Mesenchymal stem cell (in vitro differentiated cells and primary cell): Measurements from ENCODE around the gene MAP9.

Experiments used
- DNase-seq: peaks from one replicate; pipeline ENCODE4 v3.0.0-alpha.2; 2013
- H2AFZ ChIP-seq: one replicate; pipeline ENCODE4 v1.6.1; 2013; ENCODE audit warnings: low read depth, mild to moderate bottlenecking, control low read depth, inconsistent platforms, low read length, moderate library complexity
- H2AK5ac ChIP-seq: 2 replicates; pipeline ENCODE4 v1.6.1; 2013; ENCODE audit warnings: low read length, moderate library complexity, mild to moderate bottlenecking, inconsistent platforms; ENCODE audit not compliant: severe bottlenecking
- H2BK120ac ChIP-seq: one replicate; pipeline ENCODE4 v1.6.1; 2013; ENCODE audit warnings: low read depth, mild to moderate bottlenecking, inconsistent platforms, low read length, moderate library complexity
- H2BK12ac ChIP-seq, 2 experiments: one replicate each; pipeline ENCODE4 v1.6.1; 2013; ENCODE audit warnings: inconsistent platforms in 2 of 2, low read length in 2 of 2, mild to moderate bottlenecking in 2 of 2, moderate library complexity in 2 of 2, control low read depth in 1 of 2
- H2BK15ac ChIP-seq: one replicate; pipeline ENCODE4 v1.6.1; 2013; ENCODE audit warnings: mild to moderate bottlenecking, low read depth, inconsistent platforms; ENCODE audit not compliant: poor library complexity, severe bottlenecking
- H2BK5ac ChIP-seq: 2 replicates; pipeline ENCODE4 v1.6.1; 2013; ENCODE audit warnings: low read depth, mild to moderate bottlenecking, low read length, control low read depth, inconsistent platforms; ENCODE audit not compliant: poor library complexity, severe bottlenecking
- H3K14ac ChIP-seq, 2 experiments: one replicate each; pipeline ENCODE4 v1.6.1; 2013; ENCODE audit warnings: inconsistent platforms in 2 of 2, low read length in 2 of 2, control low read depth in 1 of 2, mild to moderate bottlenecking in 1 of 2, moderate library complexity in 1 of 2
- H3K18ac ChIP-seq, 2 experiments: one replicate each; pipeline ENCODE4 v1.6.1; 2013; ENCODE audit warnings: inconsistent platforms in 2 of 2, low read length in 2 of 2, control low read depth in 1 of 2, low read depth in 1 of 2, mild to moderate bottlenecking in 1 of 2
- H3K23ac ChIP-seq, 2 experiments: one replicate each; pipeline ENCODE4 v1.6.1; 2013; ENCODE audit warnings: inconsistent platforms in 2 of 2, low read length in 2 of 2, mild to moderate bottlenecking in 2 of 2, moderate library complexity in 2 of 2, control low read depth in 1 of 2
- H3K27ac ChIP-seq: 2 replicates; pipeline ENCODE4 v1.5.1; 2013; ENCODE audit warnings: mild to moderate bottlenecking, moderate library complexity, low read length, control low read depth, inconsistent platforms; ENCODE audit not compliant: poor library complexity, severe bottlenecking
- H3K27me3 ChIP-seq, 2 experiments: 2 replicates each; pipeline versions ENCODE4 v1.6.1 to v1.7.0; 2013; ENCODE audit warnings: low read length in 2 of 2, mild to moderate bottlenecking in 2 of 2, moderate library complexity in 2 of 2, control low read depth in 1 of 2, inconsistent platforms in 1 of 2; ENCODE audit not compliant: control insufficient read depth in 1 of 2, insufficient read depth in 1 of 2
- H3K36me3 ChIP-seq, 2 experiments: 2 replicates each; pipeline versions ENCODE4 v1.6.1 to v1.7.0; 2013; ENCODE audit warnings: low read length in 2 of 2, control low read depth in 1 of 2, inconsistent platforms in 1 of 2, low read depth in 1 of 2, mild to moderate bottlenecking in 1 of 2; ENCODE audit not compliant: insufficient read depth in 2 of 2, control insufficient read depth in 1 of 2
- H3K4ac ChIP-seq, 2 experiments: one replicate each; pipeline ENCODE4 v1.6.1; 2013; ENCODE audit warnings: inconsistent platforms in 2 of 2, low read length in 2 of 2, mild to moderate bottlenecking in 2 of 2, moderate library complexity in 2 of 2, control low read depth in 1 of 2, low read depth in 1 of 2
- H3K4me1 ChIP-seq: 2 replicates; pipeline ENCODE4 v1.6.1; 2013; ENCODE audit warnings: low read depth, low read length, control low read depth; ENCODE audit not compliant: control insufficient read depth, insufficient read depth
- H3K4me2 ChIP-seq: 2 replicates; pipeline ENCODE4 v1.6.1; 2013; ENCODE audit warnings: low read length, mild to moderate bottlenecking, inconsistent platforms; ENCODE audit not compliant: poor library complexity, severe bottlenecking
- H3K4me3 ChIP-seq, 2 experiments: 2 replicates each; pipeline versions ENCODE4 v1.5.1 to v1.7.0; 2013; ENCODE audit warnings: low read length in 2 of 2, mild to moderate bottlenecking in 2 of 2, control low read depth in 1 of 2, low read depth in 1 of 2; ENCODE audit not compliant: insufficient read depth in 1 of 2
- H3K79me1 ChIP-seq: replicated peaks from 2 replicates; pipeline ENCODE4 v1.6.1; 2013; ENCODE audit warnings: mild to moderate bottlenecking, control low read depth, low read length, inconsistent platforms; ENCODE audit not compliant: poor library complexity, severe bottlenecking
- H3K9ac ChIP-seq: 2 replicates; pipeline ENCODE4 v1.7.0; 2013; ENCODE audit warnings: mild to moderate bottlenecking, low read length, moderate library complexity
- H3K9me3 ChIP-seq: 2 replicates; pipeline ENCODE4 v1.7.0; 2013; ENCODE audit warnings: mild to moderate bottlenecking, low read length; ENCODE audit not compliant: control insufficient read depth
- H4K8ac ChIP-seq: one replicate; pipeline ENCODE4 v1.6.1; 2013; ENCODE audit warnings: inconsistent platforms, mild to moderate bottlenecking, low read length, moderate library complexity
- H4K91ac ChIP-seq: one replicate; pipeline ENCODE4 v1.6.1; 2013; ENCODE audit warnings: mild to moderate bottlenecking, low read length, inconsistent platforms
- WGBS: methylation state at CpG from one replicate; pipeline ENCODE4 v1.1.7; 2013; ENCODE audit warnings: mixed read lengths; 5-methylcytosine and 5-hydroxymethylcytosine counted together

MAP9 gene

DNA sequence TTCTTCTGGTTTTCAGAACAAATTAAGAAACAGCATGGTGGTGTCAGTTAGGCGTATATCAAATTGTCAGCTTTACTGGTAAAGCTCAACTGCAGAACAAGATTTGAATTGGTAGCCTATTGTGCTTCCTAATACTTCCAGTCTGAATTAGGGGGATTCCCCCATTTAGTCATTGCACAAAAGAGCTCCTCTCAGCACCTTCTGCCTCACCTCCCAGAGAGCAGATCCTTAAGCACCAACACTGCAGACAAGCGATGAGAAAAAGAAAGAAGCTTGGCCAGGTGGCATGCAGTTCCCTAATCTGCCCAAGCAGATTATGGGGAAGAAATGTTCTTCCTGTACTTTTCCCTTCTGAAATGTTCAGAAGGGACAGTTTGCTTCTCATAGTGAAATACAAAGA, 9.2 kb downstream of the MAP9 start:
- Histone ChIP-seq H4K8ac (no peak overlapping the region), H4K91ac (no peak overlapping the region), H3K14ac (no peak overlapping the region), H3K18ac (no peak overlapping the region), H3K79me1 (peaks cover 5% of the 10 kb centered on the region), H2BK120ac (no peak overlapping the region), H3K36me3 (peaks cover 4 to 25% of the 10 kb centered on the region in 2 experiments), H2AFZ (no peak overlapping the region), H2AK5ac (no peak overlapping the region), H3K9me3 (no peaks in the 10 kb centered on the region), H2BK5ac (no peak overlapping the region), H2BK15ac (no peak overlapping the region), H3K27me3 (no peaks in the 10 kb centered on the region), H3K4me1 (no peaks in the 10 kb centered on the region), H3K23ac (no peak overlapping the region), H3K27ac (no peak overlapping the region), H3K9ac (no peak overlapping the region), H3K4me2 (no peak overlapping the region), H3K4ac (no peak overlapping the region), H3K4me3 (no peak overlapping the region), H2BK12ac (no peak overlapping the region)
- no peak for DNase-seq
- 100% methylated on average over 2 of the region's 2 CpGs for WGBS

DNA sequence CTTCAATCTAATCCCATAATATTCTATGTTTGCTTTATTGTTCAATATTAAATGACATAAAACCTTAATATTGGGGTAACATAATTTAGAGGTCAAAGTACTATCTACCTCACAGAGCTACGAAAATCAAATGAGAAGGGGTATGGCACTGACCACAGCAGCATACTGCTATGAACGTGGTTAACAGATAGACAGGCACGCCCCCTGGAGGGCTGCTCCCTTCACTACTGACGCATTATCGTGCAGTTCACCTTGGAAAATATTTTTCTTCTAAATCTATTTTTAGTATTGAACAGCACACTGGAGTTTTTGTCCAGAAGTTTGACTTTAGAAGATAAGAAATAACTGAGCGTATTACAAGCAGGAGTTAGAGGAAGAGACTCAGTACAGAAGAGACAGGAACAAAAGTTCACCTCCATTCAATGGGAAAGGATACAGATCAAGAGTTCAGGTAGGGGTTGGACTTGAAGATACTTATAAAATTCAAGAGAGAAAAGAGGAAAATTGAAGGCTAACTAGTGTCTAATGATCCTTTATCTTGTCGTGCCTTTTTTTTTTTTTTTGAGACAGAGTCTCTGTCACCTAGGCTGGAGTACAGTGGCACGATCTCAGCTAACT, 22.7 kb downstream of the MAP9 start:
- Histone ChIP-seq H3K23ac (no peak overlapping the region), H3K9ac (peak overlapping the region; percentile 38), H3K79me1 (peaks cover 1% of the 10 kb centered on the region), H2BK5ac (no peak overlapping the region), H2BK12ac (no peak overlapping the region), H3K36me3 (peaks cover 0 to 32% of the 10 kb centered on the region in 2 experiments), H4K91ac (no peak overlapping the region), H3K4me1 (no peaks in the 10 kb centered on the region), H3K4ac (no peak overlapping the region), H3K9me3 (no peaks in the 10 kb centered on the region), H3K4me3 (no peak overlapping the region), H2AK5ac (no peak overlapping the region), H3K27ac (no peak overlapping the region), H3K4me2 (no peak overlapping the region), H3K27me3 (no peaks in the 10 kb centered on the region), H2AFZ (no peak overlapping the region), H2BK120ac (no peak overlapping the region), H2BK15ac (no peak overlapping the region), H3K18ac (no peak overlapping the region), H3K14ac (no peak overlapping the region), H4K8ac (no peak overlapping the region)
- DNase-seq: peak; percentile 60
- WGBS: 57% methylated on average over 6 of the region's 8 CpGs

DNA sequence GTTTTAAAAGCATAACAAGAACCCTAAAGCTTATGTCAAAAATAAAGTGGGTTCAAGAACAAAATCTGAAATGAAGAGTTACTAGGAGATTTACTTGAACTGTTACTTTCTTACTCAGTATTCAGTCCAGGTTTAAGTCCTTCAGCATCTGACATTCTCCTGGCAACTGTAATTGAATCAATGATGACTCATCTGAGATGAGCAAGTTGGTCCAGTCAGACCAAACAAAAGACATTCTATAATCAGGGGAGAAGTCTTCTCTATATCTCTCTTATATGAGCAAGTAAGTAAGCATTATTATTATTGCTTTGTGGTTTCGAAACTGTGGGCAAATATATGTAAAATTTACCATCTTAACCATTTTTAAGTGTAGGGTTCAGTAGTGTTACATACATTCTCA, 34.6 kb downstream of the MAP9 start:
- Histone ChIP-seq H3K27me3 (no peaks in the 10 kb centered on the region), H3K4me2 (no peak overlapping the region), H3K23ac (no peak overlapping the region), H3K27ac (no peak overlapping the region), H3K9me3 (no peaks in the 10 kb centered on the region), H2BK5ac (no peak overlapping the region), H3K4me1 (no peaks in the 10 kb centered on the region), H3K4ac (no peak overlapping the region), H4K8ac (no peak overlapping the region), H2BK15ac (no peak overlapping the region), H2BK120ac (no peak overlapping the region), H3K36me3 (peaks cover 0 to 21% of the 10 kb centered on the region in 2 experiments), H3K79me1 (no peaks in the 10 kb centered on the region), H4K91ac (no peak overlapping the region), H2AK5ac (no peak overlapping the region), H3K14ac (no peak overlapping the region), H3K18ac (no peak overlapping the region), H3K9ac (no peak overlapping the region), H2AFZ (no peak overlapping the region), H2BK12ac (no peak overlapping the region), H3K4me3 (no peak overlapping the region)
- peak; percentile 11 for DNase-seq
- no CpG with 5 or more reads among the region's 1 CpG for WGBS

DNA sequence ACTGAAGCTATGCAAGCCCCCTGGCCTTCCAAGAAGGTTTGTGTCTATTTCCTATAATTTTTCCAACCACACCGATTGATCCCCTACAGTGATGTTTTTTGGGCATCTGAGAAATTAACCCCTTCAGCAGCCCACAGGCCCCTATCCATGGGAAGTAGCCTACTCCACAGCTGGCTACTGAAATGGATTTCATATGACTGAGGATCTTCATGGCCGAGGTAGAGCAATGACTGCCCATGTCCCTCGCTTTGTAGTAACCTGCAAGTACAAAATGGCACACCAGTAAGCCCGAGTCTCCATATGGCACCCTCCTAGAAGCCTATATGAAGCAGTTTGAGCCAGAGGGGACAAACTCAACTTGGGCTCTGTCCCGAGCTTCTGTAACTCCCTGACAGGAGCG, 36.8 kb downstream of the MAP9 start:
- Histone ChIP-seq H3K18ac (no peak overlapping the region), H4K91ac (no peak overlapping the region), H3K9ac (no peak overlapping the region), H3K36me3 (peaks cover 0 to 2% of the 10 kb centered on the region in 2 experiments), H4K8ac (no peak overlapping the region), H2BK12ac (no peak overlapping the region), H2AK5ac (no peak overlapping the region), H2BK15ac (no peak overlapping the region), H3K79me1 (no peaks in the 10 kb centered on the region), H3K27me3 (no peaks in the 10 kb centered on the region), H3K9me3 (no peaks in the 10 kb centered on the region), H2AFZ (no peak overlapping the region), H3K4me1 (no peaks in the 10 kb centered on the region), H2BK5ac (no peak overlapping the region), H3K27ac (no peak overlapping the region), H3K23ac (no peak overlapping the region), H3K4ac (no peak overlapping the region), H2BK120ac (no peak overlapping the region), H3K4me2 (no peak overlapping the region), H3K14ac (no peak overlapping the region), H3K4me3 (no peak overlapping the region)
- no peak for DNase-seq
- WGBS: 86% methylated on average over 6 of the region's 6 CpGs
